GM12801 (cell line): ENCODE data around the gene KCNMB4.

Experiments used
- CTCF ChIP-seq: IDR thresholded peaks from one replicate; pipeline ENCODE4 v1.5.1; 2011; ENCODE audit warnings: control low read depth; ENCODE audit not compliant: insufficient read length; ENCODE audit errors: extremely low read depth

Gene KCNMB4

DNA sequence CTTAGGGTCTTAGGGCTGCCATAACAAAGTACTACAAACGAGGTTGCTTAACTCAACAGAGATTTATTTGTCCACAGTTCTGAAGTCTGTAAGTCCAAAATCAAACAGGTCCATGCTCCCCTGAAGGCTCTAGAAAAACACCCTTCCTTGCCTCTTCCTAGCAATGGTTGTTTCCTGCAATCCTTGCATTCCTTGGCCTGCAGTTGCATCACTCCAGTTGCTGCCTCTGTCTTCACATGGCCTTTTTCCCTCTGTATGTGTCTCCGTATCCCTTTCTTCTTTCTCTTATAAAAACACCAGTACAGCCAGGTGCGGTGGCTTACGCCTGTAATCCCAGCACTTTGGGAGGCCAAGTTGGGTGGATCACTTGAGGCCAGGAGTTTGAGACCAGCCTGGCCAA is 17.4 kb downstream of the KCNMB4 start:
- no peak for TF ChIP-seq CTCF

- no peak for TF ChIP-seq CTCF
These were observed 17.8 kb downstream of the KCNMB4 start for GRCh38 chr12:70383886-70384285.

DNA sequence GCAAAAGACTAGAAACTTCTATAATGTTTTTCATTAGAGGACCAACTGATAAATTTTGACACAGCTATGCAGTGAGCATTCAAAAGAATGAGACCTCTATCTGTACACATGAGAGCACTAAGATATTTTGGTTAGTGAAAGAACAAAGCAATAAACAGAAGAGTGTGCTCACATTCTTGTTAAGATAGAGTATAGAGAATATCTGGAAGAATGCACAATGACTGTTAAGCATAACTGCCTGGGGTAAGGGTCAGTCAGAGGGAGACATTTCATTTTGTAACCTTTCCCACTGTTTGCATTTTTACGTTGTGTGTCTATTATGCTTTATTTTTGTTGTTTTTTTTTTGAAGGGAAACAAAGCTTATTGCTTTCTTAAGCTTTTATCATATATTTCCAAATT is 20.7 kb downstream of the KCNMB4 start:
- TF ChIP-seq CTCF, result no peak

DNA sequence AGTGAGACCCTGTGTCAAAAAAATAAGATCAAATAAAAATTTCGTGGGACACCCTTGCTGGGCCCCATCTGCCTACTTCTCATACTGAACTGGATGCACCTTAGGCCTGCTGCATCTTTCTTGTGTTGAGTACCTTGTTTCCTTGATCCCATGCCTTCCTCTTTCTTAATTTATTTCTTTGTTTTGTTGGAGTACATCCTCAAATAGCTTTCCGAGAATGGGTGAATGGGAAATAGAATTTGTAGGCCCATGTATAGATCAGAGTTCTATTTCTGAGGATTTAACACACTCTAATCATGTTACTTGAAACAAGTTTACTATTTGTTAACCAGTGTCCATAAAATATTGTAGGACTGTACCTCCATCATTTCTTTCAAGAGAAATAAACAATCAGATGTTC is 23.6 kb downstream of the KCNMB4 start:
- TF ChIP-seq CTCF, result no peak

DNA sequence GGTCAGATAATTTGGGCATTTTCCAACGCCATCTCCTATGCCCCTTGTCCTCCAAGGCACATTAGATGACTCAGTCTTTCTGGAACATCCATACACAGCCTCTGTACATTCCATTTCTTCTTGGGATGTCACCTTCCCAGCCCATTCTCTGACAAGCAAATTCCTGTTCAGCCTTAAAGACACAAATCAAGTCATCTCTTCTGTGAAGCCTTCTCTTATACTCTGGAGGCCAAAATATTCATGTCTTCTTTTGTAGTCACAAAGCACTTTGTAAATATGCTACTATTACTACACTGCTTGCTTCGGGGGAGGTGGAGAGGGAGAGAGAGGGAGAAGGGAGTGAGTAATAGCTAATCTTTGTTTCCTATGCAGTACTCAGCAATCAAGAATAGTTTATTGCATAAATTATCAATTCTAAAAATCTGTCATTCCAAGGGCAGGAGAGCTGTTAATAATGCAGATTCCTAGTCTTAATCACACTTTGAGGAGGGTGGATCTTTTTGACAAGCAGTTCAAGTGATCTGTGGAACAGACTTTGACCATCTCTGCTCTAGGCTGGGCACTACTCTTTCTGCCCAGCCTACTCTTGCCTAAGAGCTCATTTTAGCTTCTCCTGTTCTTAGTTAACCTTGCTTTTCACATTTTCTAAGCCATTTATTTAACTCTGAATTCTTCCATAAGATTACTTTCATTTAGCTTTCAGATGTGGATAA is 27.9 kb downstream of the KCNMB4 start:
- TF ChIP-seq CTCF, result no peak

DNA sequence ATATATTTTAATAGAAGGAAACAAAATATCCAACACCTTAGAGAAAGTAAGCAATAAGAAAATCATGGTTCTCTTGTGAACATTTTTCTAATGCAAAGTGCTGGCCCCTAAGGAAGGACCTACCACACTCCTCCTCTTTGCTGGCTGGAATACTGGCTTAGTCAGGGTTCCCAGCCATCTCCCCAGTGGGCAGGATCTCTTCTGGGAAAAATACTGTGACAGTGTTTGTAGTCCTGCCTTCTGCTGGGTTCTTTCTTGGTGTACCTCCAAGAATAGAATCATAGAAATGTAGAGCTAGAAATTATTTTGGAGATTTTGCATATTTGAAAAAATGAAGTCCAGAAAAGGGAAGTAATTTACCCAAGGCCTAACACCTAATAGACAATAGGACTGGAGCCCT is 31.9 kb downstream of the KCNMB4 start:
- TF ChIP-seq CTCF, result no peak

GRCh38 chr12:70398862-70399261 is 32.8 kb downstream of the KCNMB4 start:
- no peak for TF ChIP-seq CTCF
